ENCODE data around the gene SDR42E1.
A peak's percentile ranks its signal among the peaks of the same experiment; 100 is the strongest.
"Not testable (repeated sequence)": the region's sequence is repeated elsewhere in the genome, so short reads cannot be mapped to it uniquely, and the experiment has no call there.

The SDR42E1 gene

DNA sequence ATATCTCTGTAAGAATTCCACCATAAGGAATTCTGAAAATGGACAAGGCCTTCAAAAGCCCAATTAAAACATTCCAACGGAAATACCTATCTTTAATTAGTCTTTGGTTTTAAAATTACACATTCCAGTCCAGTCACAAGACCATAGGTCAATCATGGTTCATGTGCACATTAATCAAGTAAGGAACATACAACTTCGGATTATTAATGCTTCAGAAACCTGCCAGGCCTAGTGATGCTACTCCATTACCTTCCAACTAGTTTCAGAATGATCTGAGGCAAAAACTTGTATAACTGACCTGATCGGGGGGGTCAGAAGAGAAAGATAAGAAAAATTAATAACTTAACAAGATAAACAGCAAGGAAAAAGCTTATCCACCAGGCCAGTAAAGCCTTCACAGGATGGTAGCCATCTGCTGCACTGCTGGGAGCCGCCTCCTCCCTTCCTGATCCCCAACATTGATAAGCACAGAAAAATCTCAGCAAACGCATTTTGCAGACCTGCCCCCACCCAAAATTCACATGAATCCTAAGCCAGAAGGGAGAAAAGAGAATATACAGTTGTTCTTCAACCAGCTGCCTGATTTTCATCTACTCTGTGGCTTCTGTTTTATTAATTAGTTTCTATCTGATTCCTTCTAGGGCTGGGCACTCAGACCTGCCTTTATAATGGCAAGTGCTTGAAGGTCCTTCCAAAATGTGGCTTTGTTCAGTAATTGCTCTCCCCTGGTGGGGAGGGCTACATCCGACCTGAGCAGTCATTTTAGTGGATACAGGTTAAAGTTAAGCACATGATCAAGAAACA, 6.0 kb downstream of the SDR42E1 start:
- DNase-seq (ENCODE audit: insufficient read length, low spot score) (no peak), FAIRE-seq (no peak)
- TF ChIP-seq POLR2A (IDR thresholded peaks at IDR 0.05; ENCODE audit: low read depth, low read length), result no peak

DNA sequence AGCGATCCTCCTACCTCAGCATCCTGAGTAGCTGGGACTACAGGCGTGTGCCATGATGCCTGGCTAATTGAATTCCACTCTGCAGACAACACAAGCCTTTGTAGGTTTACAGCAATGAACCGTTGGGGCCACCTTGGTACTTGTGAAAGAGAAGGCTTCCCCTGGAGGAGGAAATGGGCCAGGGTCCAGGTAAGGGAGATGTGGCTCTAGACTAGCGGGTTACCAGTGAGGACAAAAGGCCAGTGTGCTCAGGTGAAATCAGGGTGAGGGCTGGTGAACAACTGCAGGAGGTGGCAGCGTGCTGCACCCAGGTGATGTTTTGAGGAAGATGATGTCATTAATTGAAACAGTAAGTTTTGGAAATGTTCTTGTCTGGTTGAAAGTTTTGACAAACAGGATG, 6.7 kb downstream of the SDR42E1 start:
- TF ChIP-seq POLR2A (IDR thresholded peaks at IDR 0.05; ENCODE audit: low read depth, low read length), result no peak
- FAIRE-seq (no peak), DNase-seq (ENCODE audit: insufficient read length, low spot score) (no peak)

DNA sequence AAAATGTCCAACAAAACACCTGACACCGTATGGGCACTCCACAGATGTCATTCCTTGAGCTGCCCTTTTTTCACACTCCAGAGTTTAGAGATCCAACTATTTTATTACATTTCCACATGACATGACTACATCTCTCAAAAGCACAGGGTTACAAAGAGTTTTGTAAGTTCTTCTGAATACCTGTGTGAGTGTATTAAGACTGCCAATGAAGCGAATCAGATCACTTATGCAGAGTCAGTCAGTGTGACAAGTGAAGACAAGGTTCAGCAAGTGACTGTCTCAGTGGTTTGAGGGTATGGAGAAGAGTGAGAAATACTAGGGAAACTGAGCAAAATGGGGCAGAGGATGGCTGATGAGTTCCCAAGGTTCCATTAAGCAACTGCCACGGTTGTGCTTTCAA, 8.4 kb downstream of the SDR42E1 start:
- DNase-seq (ENCODE audit: insufficient read length, low spot score) (no peak), FAIRE-seq (no peak)
- no peak for TF ChIP-seq POLR2A (IDR thresholded peaks at IDR 0.05; ENCODE audit: low read depth, low read length)

DNA sequence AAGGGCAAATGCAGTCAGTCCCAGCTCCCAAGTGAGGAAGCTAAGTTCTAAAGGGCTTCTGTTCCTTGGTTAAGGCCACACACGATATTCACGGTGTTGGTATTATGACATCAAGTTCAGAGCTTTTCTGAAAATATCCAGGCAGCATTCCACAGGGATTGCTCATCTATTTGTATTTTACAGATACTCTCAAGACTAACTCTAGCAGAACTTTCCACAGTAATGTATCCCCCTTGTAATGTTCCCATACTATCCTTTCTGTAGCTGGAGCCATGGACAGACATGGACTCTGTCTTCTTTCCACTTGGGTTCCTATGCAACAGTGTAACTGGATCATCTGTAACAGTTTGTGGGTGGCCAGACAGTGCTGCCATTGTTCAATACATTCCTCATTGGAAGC, 13.5 kb downstream of the SDR42E1 start:
- DNase-seq (ENCODE audit: insufficient read length, low spot score) (peak; percentile 35), FAIRE-seq (no peak)
- TF ChIP-seq POLR2A (IDR thresholded peaks at IDR 0.05; ENCODE audit: low read depth, low read length), result no peak

- no peak for DNase-seq (ENCODE audit: insufficient read length, low spot score)
- no peak for TF ChIP-seq POLR2A (IDR thresholded peaks at IDR 0.05; ENCODE audit: low read depth, low read length)
- FAIRE-seq, result no peak
Observed at GRCh38 chr16:81996664-81997509, 14.4 kb downstream of the SDR42E1 start.

GRCh38 chr16:81995651-81996050, 15.6 kb downstream of the SDR42E1 start:
- no peak for TF ChIP-seq POLR2A (IDR thresholded peaks at IDR 0.05; ENCODE audit: low read depth, low read length)
- FAIRE-seq (no peak), DNase-seq (ENCODE audit: insufficient read length, low spot score) (no peak)

GRCh38 chr16:81994485-81994884, 16.8 kb downstream of the SDR42E1 start:
- no peak for TF ChIP-seq POLR2A (IDR thresholded peaks at IDR 0.05; ENCODE audit: low read depth, low read length)
- DNase-seq (ENCODE audit: insufficient read length, low spot score) (no peak), FAIRE-seq (no peak)

GRCh38 chr16:81992859-81993258, 18.4 kb downstream of the SDR42E1 start:
- no peak for FAIRE-seq
- TF ChIP-seq POLR2A (IDR thresholded peaks at IDR 0.05; ENCODE audit: low read depth, low read length), result no peak
- DNase-seq (ENCODE audit: insufficient read length, low spot score), result no peak

- no peak for TF ChIP-seq POLR2A (IDR thresholded peaks at IDR 0.05; ENCODE audit: low read depth, low read length)
- FAIRE-seq, result no peak
Observed at GRCh38 chr16:81987706-81988105, 23.6 kb downstream of the SDR42E1 start.

GRCh38 chr16:81987121-81987520, 24.1 kb downstream of the SDR42E1 start:
- no peak for DNase-seq (ENCODE audit: insufficient read length, low spot score)
- no peak for FAIRE-seq
- TF ChIP-seq POLR2A (IDR thresholded peaks at IDR 0.05; ENCODE audit: low read depth, low read length), result no peak

More at GRCh38 chr16:81987706-81988105, 23.6 kb downstream of the SDR42E1 start:
- no peak for DNase-seq (ENCODE audit: insufficient read length, low spot score)

DNA sequence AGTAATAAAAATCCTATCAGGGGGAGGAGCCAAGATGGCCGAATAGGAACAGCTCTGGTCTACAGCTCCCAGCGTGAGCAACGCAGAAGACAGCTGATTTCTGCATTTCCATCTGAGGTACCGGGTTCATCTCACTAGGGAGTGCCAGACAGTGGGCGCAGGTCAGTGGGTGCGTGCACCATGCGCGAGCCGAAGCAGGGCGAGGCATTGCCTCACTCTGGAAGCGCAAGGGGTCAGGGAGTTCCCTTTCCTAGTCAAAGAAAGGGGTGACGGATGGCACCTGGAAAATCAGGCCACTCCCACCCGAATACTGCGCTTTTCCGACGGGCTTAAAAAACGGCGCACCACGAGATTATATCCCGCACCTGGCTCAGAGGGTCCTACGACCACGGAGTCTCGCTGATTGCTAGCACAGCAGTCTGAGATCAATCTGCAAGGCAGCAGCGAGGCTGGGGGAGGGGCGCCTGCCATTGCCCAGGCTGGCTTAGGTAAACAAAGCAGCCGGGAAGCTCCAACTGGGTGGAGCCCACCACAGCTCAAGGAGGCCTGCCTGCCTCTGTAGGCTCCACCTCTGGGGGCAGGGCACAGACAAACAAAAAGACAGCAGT, 33.8 kb downstream of the SDR42E1 start:
- not testable (repeated sequence) for DNase-seq (ENCODE audit: insufficient read length, low spot score)

DNA sequence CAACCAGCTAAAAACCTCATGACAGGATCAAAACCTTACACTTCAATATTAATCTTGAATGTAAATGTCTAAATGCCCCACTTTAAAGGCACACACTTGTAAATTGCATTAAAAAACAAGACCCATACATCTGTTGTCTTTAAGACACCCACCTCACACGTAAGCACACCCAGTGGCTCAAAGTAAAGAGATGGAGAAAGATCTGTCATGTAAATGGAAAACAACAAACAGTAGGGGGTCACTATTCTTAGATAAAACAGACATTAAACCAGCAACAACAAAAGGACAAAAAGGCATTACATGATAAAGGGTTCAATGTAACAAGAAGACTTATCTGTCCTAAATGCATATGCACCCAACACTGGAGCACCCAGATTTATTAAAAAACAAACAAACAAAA, 35.6 kb downstream of the SDR42E1 start:
- no peak for TF ChIP-seq POLR2A (IDR thresholded peaks at IDR 0.05; ENCODE audit: low read depth, low read length)
- FAIRE-seq, result no peak
- DNase-seq (ENCODE audit: insufficient read length, low spot score), result no peak

More for the DNA sequence above, 33.8 kb downstream of the SDR42E1 start:
- FAIRE-seq, result not testable (repeated sequence)

DNA sequence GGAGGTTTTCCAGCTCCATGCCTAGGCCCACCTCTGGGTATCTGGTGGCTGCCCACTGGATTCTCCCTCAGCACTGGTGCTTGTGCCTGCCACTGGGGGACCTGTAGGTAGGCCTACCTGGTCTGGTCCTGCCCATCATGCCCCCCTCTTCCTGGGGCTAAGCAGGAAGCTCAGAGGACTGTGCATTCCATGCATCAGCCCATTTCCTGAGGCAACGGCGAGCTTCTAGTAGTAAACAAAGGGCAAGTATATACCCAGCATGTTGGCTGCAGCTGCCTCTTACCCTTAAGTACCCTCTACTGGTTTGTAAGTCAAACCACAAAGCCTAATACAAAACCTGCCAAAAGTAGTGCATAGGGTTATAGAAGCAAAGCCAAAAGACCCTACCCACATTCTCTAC, 37.5 kb downstream of the SDR42E1 start:
- DNase-seq (ENCODE audit: insufficient read length, low spot score) (no peak), FAIRE-seq (no peak)

GRCh38 chr16:81971853-81972252, 39.4 kb downstream of the SDR42E1 start:
- TF ChIP-seq POLR2A (IDR thresholded peaks at IDR 0.05; ENCODE audit: low read depth, low read length), result no peak
- FAIRE-seq (no peak), DNase-seq (ENCODE audit: insufficient read length, low spot score) (no peak)

More for the DNA sequence above, 37.5 kb downstream of the SDR42E1 start:
- TF ChIP-seq POLR2A (IDR thresholded peaks at IDR 0.05; ENCODE audit: low read depth, low read length), result no peak
